HG03175 (cell line): Measurements from ENCODE around the gene GRM7.

Experiments
- ATAC-seq: cut with Tn5 transposase; IDR thresholded peaks from one replicate; pipeline ENCODE4 v1.9.1; 2021; ENCODE audit warnings: mild to moderate bottlenecking, moderate library complexity; ENCODE audit not compliant: unreplicated experiment

GRM7 gene

DNA sequence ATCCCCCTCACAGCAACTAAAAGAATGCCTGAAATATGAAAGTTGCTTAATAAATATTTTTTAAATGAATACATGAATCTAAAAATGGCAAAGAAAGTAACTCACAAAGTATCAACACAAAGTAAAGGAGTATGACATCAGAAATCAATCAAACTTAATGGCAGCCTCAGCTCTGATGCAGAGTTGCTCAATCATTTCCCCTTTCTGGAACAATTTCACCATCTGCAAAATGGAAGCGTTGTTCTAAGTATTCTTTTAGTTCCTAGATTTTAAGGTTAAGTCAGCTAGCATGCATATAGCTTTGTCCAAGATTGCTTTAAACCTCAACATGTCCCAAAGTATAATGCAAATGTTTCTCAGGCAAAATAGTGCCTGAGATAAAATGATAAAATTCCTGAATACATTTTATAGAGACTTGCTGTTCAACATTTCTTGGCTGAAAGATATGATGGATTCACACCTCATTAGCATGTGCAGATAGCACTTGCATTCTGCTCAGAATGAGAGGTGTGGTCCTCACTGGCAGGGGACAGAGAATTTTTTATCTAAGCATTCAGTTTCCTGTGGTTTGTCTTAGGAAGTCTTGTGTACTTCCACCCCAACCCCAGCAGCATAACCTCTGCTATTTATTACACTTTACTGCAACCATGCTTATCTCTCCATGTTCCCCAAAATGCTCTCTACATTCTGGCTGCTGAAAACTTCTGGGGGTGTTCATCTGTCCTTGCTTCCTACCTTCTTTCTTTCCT lies 429.3 kb downstream of the GRM7 start:
- no peak for ATAC-seq

- no peak for ATAC-seq
Observed at GRCh38 chr3:7292362-7292761, 431.4 kb downstream of the GRM7 start.

GRCh38 chr3:7293286-7293685 lies 432.4 kb downstream of the GRM7 start:
- no peak for ATAC-seq

- no peak for ATAC-seq
Observed at GRCh38 chr3:7305561-7305960, 444.6 kb downstream of the GRM7 start.

DNA sequence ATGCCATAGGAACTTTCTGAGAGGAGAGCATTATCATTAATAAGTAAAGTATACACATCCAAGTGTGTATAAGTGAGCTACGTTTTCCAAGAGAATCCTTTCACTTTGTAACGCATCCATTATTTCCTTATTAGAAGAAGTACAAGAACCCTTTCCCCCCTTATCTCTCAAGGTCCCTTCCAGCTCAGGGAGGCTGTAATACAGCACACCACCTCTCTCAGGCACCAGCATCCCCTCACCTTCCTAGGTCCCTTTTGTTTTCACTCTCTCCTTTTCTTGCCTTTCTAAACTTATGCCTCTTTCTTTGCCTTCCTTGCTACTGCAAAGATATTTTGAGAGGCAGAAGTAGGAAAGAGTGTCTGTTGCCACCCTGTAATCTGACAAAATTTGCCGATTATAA lies 446.0 kb downstream of the GRM7 start:
- ATAC-seq: no peak

DNA sequence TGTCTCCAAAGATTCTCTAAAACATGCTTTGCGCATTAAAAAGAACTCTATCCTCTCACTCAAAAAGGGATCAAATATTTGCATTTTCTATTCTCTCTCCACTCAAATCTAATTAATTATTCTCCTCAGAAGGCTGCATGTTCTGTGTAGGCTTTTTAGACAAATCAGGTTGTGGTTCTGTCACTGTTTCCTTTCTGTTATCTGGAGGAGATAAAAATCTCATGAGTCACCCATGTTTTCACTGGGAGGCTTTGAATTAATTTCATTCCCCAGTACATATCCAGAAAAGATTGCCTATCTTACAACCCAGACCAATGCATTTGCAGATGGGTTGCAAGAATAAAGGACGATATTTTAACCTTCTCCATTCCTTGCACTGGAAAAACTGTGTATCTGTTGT lies 446.5 kb downstream of the GRM7 start:
- no peak for ATAC-seq

- ATAC-seq: no peak
Observed at GRCh38 chr3:7309641-7310102, 448.8 kb downstream of the GRM7 start.

DNA sequence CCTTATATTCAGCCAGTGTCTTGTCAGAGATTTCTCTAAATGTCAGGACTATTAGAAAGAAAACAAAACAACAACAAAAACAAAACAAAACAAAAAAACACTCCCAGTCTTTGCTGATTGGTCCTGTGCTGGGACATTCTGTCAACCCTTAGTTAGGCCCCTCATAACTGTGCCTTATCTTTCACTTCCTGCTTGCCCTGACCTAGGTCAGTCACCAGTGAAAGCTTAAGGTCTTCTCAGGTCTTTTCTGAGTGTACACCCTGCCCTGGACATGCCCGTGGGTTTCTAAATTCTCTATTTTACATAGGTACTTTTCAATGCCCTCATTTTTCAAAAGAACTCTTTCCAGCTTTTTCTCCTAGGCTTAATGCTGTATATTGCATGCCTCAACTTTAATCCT lies 454.1 kb downstream of the GRM7 start:
- no peak for ATAC-seq

DNA sequence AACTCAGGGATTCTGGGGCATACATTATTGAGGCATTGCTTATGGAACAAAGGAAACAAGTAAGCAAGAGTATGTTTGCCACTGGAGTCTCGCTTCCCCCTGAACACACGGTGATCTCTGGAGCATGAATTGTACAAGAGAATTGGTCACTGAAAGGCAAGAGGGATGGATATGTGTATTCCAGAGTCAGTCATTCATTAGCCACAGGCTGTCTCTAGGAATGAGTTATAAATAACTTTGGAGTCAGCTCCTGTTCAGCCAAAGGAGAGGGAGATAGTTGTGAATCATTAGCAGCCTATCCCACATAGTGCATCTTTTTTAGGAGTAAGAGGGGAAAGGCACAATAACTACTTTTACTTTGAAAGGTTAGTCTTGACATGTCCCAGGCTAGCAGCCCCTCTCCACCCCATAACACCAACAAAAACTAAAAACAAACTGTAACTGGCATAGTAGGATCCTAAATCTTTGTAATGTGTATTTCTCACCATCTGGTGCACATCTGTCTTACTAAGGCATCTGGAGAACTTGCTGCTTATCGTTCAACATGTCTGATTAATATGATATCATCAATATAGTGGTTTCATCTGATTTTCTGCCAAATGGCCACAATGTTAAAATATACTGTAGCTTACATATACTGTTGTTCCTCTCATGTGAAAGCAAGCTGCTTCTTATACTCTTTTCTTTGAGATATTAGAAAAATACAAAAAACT lies 462.2 kb downstream of the GRM7 start:
- ATAC-seq: no peak

DNA sequence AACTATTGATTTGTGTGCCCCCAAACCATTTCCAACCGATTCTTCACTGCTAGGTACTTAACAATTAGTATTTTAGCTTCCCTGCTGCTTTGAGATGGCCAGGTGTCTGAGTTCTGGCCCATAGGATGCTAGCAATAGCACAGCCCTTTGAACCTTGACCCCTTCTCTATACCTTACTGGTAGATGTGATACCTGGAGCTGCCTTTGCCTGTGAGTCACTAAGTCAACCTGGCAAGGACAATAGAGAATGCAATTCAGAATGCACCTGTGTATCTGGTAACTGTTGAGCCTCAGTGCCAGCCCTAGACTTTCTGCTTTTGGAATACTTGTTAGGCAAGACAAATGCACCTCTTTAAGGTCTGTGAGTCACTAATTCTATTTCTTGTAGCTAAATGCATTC lies 467.4 kb downstream of the GRM7 start:
- no peak for ATAC-seq

DNA sequence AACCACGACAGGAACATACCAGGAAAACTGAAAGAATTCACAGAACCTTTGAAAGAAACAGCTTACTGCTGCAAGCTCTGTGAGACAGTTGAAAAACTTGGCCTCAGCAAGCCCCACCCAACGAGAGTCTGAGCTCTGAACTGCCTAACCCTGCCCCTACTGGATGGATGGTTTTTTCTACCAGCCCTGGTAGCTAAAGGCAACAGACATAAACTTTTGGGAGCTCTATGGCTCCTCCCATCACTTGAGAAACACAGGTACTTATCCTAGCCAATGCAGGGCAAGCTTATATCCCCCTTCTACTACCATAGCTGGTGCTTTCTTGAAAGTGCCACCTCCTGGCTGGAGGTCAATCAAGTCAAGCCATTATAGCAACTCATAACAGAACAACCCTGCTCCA lies 471.8 kb downstream of the GRM7 start:
- no peak for ATAC-seq

- no peak for ATAC-seq
Observed at GRCh38 chr3:7333125-7333524, 472.2 kb downstream of the GRM7 start.

GRCh38 chr3:7340795-7341194 lies 479.9 kb downstream of the GRM7 start:
- no peak for ATAC-seq

DNA sequence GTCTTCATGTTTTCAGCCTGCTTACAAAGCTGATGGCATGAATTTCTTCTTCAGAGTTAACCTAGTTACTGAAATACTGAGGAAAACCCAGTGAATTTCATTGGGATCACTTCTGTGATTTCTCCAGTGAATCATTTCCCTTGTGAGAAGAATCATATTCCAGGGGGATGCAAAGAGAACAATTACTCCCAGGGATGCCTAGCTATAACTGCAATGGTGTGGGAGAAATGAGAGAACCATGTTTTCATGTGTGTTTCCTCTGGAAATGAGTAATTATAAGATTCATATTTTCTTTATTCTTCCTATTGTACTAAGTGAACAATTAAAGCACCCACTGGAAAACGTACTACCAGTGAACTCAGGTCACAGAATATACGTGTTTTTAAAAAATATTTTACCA lies 485.4 kb downstream of the GRM7 start:
- ATAC-seq: no peak

GRCh38 chr3:7357101-7357500 lies 496.2 kb downstream of the GRM7 start:
- ATAC-seq: no peak

- no peak for ATAC-seq
Observed at GRCh38 chr3:7367968-7368367, 507.1 kb downstream of the GRM7 start.

GRCh38 chr3:7368597-7368996 lies 507.7 kb downstream of the GRM7 start:
- ATAC-seq: no peak

- no peak for ATAC-seq
Observed at GRCh38 chr3:7371693-7372572, 511.0 kb downstream of the GRM7 start.

- no peak for ATAC-seq
Observed at GRCh38 chr3:7377103-7377502, 516.2 kb downstream of the GRM7 start.

DNA sequence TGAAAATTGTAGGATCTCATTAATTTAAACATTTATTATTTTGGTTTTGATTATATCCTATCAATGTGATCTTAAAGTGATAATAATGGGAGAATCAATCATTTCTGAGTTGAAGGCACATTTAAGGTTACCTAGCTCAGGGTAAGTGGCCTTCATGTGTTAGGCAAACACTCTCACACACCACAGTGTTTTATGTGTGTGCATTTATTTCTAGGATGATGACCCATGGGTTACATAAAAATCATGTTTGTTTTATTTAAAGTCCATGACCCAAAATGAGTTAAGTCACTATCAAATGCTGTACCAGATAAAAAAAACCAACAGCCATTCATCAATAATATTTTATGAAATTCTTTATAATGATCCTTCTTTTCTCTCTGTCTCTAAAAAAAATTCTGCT lies 520.8 kb downstream of the GRM7 start:
- ATAC-seq: no peak

DNA sequence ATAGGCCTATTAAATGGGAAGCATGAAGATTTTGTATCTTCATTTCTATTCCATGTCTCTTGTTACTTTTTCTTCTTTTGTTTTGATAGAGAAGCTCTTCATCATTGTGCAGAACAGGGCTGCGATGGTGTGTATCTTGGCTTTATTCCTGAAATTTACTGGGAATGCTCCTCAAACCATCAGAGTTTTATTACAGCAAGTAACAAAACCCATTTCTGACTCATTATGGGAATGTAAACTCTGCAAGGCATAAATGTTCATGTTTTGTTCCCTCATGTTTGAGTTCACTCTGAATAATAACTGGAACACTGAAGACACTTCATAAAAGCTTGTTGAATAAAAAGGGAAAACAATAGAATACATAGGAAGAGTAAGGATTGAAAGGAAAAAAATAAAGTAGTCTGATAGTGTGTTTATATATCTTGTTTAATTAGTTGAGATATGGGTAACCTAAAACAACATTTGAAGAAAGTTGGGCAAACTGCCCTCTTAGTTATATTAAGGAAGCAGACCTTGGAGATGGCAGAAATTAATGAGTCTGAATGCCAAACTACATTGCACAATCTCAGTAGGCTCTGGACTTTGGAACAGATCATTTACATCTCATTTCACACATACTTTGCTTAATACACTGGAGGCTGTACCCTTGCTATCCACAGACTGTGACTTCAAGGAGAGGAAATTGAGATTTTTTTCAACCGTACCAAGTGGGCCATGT lies 521.5 kb downstream of the GRM7 start:
- no peak for ATAC-seq
